GM13976 (cell line): ENCODE measurements around the gene TMEM135.
"Not testable (repeated sequence)": the region's sequence is repeated elsewhere in the genome, so short reads cannot be mapped to it uniquely, and the experiment has no call there.

Source experiments
- DNase-seq: peaks from one replicate; pipeline ENCODE4 v3.0.0; 2012; ENCODE audit warnings: low spot score
- in situ Hi-C: fragments of 300-500 bp; cut with MboI; formaldehyde crosslinking; loops from one replicate; pipeline ENCODE4 v1.12.0; 2022; ENCODE audit warnings: low sequenced_read_pairs, mixed read lengths, inconsistent platforms; ENCODE audit not compliant: unreplicated experiment
- TF ChIP-seq, protein P1 (sequence below): IDR thresholded peaks from 2 replicates; pipeline ENCODE4 v1.5.1; 2012; ENCODE audit warnings: borderline replicate concordance, mild to moderate bottlenecking; ENCODE audit not compliant: insufficient read depth; ENCODE audit errors: extremely low read depth, missing control alignments, control extremely low read depth

TMEM135 gene

DNA sequence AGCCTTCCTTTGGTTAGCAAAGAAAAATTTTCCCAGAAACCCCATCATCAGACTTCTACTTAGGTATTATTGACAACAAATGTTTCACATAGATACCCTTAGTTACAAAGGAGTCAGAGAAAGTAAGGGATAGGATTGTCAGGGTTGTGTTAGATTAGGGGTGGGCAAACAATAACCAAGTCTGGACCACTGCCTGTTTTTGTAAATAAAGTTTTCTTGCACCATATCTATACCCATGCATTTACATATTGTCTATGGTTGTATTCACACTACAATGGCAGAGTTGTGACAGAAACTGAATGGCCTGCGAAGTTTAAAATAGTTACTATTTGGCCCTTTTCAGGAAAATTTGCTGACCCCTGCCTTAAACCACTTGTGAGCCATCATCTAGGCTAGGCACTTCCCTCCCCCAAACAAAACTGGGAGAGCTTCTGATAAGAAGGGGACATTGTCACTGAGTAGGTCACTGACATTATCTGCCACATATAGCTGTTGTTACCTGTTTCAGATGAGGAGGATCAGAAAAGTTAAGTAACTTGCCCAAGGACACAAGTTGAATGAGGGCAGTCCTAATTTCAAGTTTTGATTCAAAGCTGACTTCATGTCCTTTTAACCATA lies 40.7 kb upstream of the TMEM135 start:
- in situ Hi-C loops = no loop called here
- TF ChIP-seq, protein P1, sequence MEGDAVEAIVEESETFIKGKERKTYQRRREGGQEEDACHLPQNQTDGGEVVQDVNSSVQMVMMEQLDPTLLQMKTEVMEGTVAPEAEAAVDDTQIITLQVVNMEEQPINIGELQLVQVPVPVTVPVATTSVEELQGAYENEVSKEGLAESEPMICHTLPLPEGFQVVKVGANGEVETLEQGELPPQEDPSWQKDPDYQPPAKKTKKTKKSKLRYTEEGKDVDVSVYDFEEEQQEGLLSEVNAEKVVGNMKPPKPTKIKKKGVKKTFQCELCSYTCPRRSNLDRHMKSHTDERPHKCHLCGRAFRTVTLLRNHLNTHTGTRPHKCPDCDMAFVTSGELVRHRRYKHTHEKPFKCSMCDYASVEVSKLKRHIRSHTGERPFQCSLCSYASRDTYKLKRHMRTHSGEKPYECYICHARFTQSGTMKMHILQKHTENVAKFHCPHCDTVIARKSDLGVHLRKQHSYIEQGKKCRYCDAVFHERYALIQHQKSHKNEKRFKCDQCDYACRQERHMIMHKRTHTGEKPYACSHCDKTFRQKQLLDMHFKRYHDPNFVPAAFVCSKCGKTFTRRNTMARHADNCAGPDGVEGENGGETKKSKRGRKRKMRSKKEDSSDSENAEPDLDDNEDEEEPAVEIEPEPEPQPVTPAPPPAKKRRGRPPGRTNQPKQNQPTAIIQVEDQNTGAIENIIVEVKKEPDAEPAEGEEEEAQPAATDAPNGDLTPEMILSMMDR = no peak
- no peak for DNase-seq

DNA sequence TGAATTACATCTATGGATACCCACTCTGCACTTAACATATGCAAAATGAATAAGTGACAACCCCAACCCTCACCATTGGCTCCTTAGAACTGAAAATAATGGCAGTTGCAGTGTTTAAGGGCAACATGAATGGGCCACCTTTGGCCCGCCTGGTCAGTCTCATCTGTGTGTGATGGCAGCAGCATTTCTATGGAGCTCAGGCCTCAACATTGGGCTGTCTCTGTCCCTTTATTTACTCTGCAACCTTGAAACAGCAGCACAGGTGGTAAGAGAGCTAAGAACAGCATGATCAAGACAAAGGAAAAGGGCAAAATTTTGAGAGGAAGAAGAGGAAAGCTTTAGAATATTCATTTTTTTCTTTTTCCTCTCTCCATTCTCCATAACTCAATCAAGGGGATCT lies 38.3 kb upstream of the TMEM135 start:
- DNase-seq = no peak
- in situ Hi-C loops = no loop called here
- TF ChIP-seq, protein P1 = no peak

DNA sequence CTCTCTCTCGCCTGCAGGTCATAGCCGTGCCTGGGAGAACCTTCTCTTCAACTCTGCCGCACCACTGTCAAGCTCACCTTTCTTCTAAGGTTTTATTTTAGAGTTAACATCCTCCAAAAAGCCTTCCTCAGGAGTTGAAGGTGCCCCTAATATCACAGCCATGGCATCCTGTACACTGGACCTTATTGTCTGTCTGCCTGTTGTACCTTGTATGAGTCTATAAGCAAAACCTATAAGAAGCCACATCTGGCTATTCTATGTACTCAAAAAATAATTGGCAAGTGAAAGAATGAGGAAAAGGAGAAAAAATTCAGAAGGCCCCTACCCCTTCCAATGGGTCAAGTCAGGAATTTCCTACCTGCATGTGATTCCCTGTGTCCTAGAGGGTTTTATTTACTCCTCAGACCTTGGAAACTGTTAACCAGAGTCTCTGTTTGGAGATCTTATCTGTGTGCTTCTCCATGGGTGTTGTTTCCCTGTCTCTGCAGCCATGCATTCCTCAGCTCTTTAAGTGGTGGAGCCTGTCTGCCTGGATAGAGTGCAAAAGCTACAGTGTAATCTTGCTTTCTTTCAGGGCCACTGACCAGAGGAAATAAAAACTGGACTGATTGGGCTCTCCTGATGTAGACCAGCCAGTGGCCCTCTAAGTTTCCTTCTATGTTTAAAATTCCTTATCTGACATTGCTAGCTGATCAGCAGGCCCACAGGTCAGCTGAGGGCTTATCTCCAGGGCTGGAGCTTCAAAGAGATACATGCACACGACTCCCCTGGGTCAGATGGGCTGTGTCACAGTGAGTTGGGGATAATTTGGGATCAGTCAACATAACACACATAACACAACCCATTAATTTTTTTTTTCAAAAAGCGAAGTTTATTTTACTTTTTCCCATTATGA lies 37.6 kb upstream of the TMEM135 start:
- no peak for DNase-seq

DNA sequence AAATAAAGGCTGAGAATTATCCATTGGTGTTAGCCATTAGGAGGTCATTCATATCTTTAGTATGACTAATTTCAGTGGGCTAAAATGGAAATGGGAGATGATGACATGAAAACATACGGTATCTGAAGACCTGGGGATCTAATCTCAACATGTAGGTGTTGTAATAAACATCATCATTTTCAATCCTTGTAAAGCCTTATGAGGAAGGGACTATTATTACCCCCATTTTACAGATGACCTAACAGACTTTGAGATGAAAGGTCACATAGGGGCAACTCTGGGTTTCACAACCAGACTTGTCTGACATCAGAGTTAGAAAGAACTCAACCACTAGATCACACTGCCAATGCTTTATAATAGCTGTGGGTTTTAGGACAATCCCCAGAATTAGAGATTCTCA lies 34.8 kb upstream of the TMEM135 start:
- no peak for DNase-seq
- TF ChIP-seq, protein P1 = no peak
- in situ Hi-C loops = no loop called here

More for the DNA sequence above, 37.6 kb upstream of the TMEM135 start:
- TF ChIP-seq, protein P1 = no peak
- in situ Hi-C loops = no loop called here

DNA sequence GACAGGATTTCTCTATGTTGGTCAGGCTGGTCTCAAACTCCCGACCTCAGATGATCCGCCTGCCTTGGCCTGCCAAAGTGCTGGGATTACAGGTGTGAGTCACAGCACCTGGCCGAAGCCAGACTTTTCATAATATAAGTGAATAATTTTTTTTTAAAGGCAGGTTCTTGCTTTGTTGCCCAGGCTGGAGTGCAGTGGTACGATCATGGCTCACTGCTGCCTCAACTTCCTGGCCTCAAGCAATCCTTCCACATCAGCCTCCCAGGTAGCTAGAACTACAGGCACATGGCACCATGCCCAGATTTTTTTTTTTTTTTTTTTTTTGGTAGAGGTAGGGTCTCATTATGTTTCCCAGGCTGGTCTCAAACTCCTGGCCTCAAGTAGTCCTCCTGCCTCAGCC lies 33.5 kb upstream of the TMEM135 start:
- in situ Hi-C loops, DNase-seq: not testable (repeated sequence)

DNA sequence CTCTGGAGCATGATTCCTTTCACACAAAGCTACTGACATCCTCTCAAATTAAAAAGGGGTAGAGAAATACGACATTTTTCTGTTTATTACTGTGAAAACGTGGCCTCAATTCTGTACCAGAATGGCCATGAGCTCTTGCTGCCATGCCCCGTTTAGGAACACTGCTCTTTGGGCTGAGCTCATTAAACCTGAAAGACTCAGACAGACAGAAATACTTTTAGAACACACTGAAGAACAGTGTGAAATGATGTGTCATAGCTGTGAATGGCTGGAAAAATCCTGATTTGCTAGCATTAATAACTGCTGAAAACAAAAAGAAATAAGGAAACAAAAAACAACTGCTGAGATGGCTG lies 32.2 kb upstream of the TMEM135 start:
- in situ Hi-C loops = no loop called here
- no peak for DNase-seq
- TF ChIP-seq, protein P1 = no peak

DNA sequence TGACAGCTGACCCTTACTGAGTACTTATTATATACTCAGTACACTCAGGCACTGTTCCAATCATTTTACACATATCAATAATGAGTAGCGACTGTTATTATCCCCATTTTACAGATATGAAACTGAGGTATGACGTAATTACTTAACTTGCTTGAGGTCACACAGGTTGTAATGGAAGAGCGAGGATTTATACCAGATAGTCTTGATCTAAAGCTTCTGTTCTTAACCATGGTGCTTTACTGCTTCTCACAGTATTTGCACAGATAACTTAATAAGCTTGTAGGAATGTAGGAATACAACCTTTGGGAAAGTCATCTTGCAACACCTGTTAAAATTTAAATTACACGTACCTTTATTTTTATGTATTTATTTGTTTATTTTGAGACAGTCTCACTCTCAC lies 31.7 kb upstream of the TMEM135 start:
- TF ChIP-seq, protein P1 = no peak
- no peak for DNase-seq
- in situ Hi-C loops = no loop called here
